ENCODE measurements around the gene HDLBP.

GRCh38 chr2:241352227-241352626 lies 36.8 kb upstream of the HDLBP start:
- TF ChIP-seq POLR2A (IDR thresholded peaks at IDR 0.05) (no peak), CTCF (IDR thresholded peaks at IDR 0.05) (no peak)

Measured in tibial nerve (tissue), 3 donors.